ENCODE measurements around the gene FRMD4A.

Gene FRMD4A

GRCh38 chr10:14355750-14356149, 25.0 kb upstream of the FRMD4A start:
- DNase-seq (ENCODE audit: low read depth): no peak
- no peak for TF ChIP-seq POLR2A (IDR thresholded peaks at IDR 0.05; ENCODE audit: extremely low read depth, insufficient read length)
- TF ChIP-seq MYC (IDR thresholded peaks at IDR 0.05; ENCODE audit: low read depth, low read length): no peak
- TF ChIP-seq CTCF (IDR thresholded peaks at IDR 0.05; ENCODE audit: low read depth, low read length): no peak
- TF ChIP-seq MAX (IDR thresholded peaks at IDR 0.05; ENCODE audit: low read depth, low read length): no peak
- no peak overlapping the region for H3K4me3 ChIP-seq (ENCODE audit: low read depth, low read length)

- H3K4me3 ChIP-seq (ENCODE audit: low read depth, low read length): no peak overlapping the region
- no peak for TF ChIP-seq MYC (IDR thresholded peaks at IDR 0.05; ENCODE audit: low read depth, low read length)
- TF ChIP-seq CTCF (IDR thresholded peaks at IDR 0.05; ENCODE audit: low read depth, low read length): no peak
- no peak for TF ChIP-seq POLR2A (IDR thresholded peaks at IDR 0.05; ENCODE audit: extremely low read depth, insufficient read length)
- no peak for TF ChIP-seq MAX (IDR thresholded peaks at IDR 0.05; ENCODE audit: low read depth, low read length)
- DNase-seq (ENCODE audit: low read depth): no peak
Observed at GRCh38 chr10:14353291-14353913, 22.7 kb upstream of the FRMD4A start.

GRCh38 chr10:14350006-14350405, 19.3 kb upstream of the FRMD4A start:
- DNase-seq (ENCODE audit: low read depth): no peak
- no peak for TF ChIP-seq POLR2A (IDR thresholded peaks at IDR 0.05; ENCODE audit: extremely low read depth, insufficient read length)
- TF ChIP-seq CTCF (IDR thresholded peaks at IDR 0.05; ENCODE audit: low read depth, low read length): no peak
- no peak for TF ChIP-seq MAX (IDR thresholded peaks at IDR 0.05; ENCODE audit: low read depth, low read length)
- TF ChIP-seq MYC (IDR thresholded peaks at IDR 0.05; ENCODE audit: low read depth, low read length): no peak
- no peak overlapping the region for H3K4me3 ChIP-seq (ENCODE audit: low read depth, low read length)

GRCh38 chr10:14349081-14349480, 18.4 kb upstream of the FRMD4A start:
- DNase-seq (ENCODE audit: low read depth): no peak
- TF ChIP-seq MAX (IDR thresholded peaks at IDR 0.05; ENCODE audit: low read depth, low read length) (no peak), CTCF (IDR thresholded peaks at IDR 0.05; ENCODE audit: low read depth, low read length) (no peak), MYC (IDR thresholded peaks at IDR 0.05; ENCODE audit: low read depth, low read length) (no peak), POLR2A (IDR thresholded peaks at IDR 0.05; ENCODE audit: extremely low read depth, insufficient read length) (no peak)
- H3K4me3 ChIP-seq (ENCODE audit: low read depth, low read length): no peak overlapping the region

- DNase-seq (ENCODE audit: low read depth): no peak
- TF ChIP-seq POLR2A (IDR thresholded peaks at IDR 0.05; ENCODE audit: extremely low read depth, insufficient read length) (no peak), MAX (IDR thresholded peaks at IDR 0.05; ENCODE audit: low read depth, low read length) (no peak), CTCF (IDR thresholded peaks at IDR 0.05; ENCODE audit: low read depth, low read length) (no peak), MYC (IDR thresholded peaks at IDR 0.05; ENCODE audit: low read depth, low read length) (no peak)
Observed at GRCh38 chr10:14345262-14345661, 14.5 kb upstream of the FRMD4A start.

More at GRCh38 chr10:14345262-14345661, 14.5 kb upstream of the FRMD4A start:
- H3K4me3 ChIP-seq (ENCODE audit: low read depth, low read length): no peak overlapping the region

Measured in NB4 (cell line).